HepG2 (cell line): ENCODE results near the gene TMEM107. TPM values are rescaled to one million over a fixed set of nuclear protein-coding genes. Genes with fewer than 3 reads are reported as not detected.

Experiments
- CBX1 ChIP-seq: IDR thresholded peaks from one replicate; pipeline ENCODE4 v1.6.1; 2016; ENCODE audit warnings: antibody characterized with exemption, low read depth
- CCDC6 ChIP-seq: sonication (generic); formaldehyde crosslinking; IDR thresholded peaks from 2 replicates; pipeline ENCODE4 v1.8.1; 2022; ENCODE audit warnings: mild to moderate bottlenecking, missing genetic modification reagents, moderate library complexity
- ETS1 ChIP-seq: sonication (generic); formaldehyde crosslinking; IDR thresholded peaks from 2 replicates; pipeline ENCODE4 v1.4.0; 2020; ENCODE audit warnings: missing genetic modification reagents
- FOXA1 ChIP-seq, 2 experiments: fragments of 450-650 bp in 1 of 2; sonication (generic) in 1 of 2; formaldehyde crosslinking in 1 of 2; IDR thresholded peaks; 2 replicates each; pipeline versions ENCODE4 v1.4.0 to v1.6.1; 2016 to 2020; ENCODE audit warnings: missing genetic modification reagents in 1 of 2
- GMEB1 ChIP-seq: sonication (generic); formaldehyde crosslinking; IDR thresholded peaks from 2 replicates; pipeline ENCODE4 v1.5.1; 2020; ENCODE audit warnings: missing genetic modification reagents, mild to moderate bottlenecking, borderline replicate concordance
- NAIF1 ChIP-seq: sonication (generic); formaldehyde crosslinking; IDR thresholded peaks from 2 replicates; pipeline ENCODE4 v1.5.0; 2020; ENCODE audit warnings: mild to moderate bottlenecking, missing genetic modification reagents, borderline replicate concordance
- NFE2L1 ChIP-seq: sonication (generic); formaldehyde crosslinking; IDR thresholded peaks from 2 replicates; pipeline ENCODE4 v1.4.0; 2020; ENCODE audit warnings: missing genetic modification reagents, mild to moderate bottlenecking, borderline replicate concordance
- NFKB2 ChIP-seq: sonication (generic); formaldehyde crosslinking; IDR thresholded peaks from 2 replicates; pipeline ENCODE4 v1.4.0; 2020; ENCODE audit warnings: missing genetic modification reagents, borderline replicate concordance
- SMC3 ChIP-seq: IDR thresholded peaks from 2 replicates; pipeline ENCODE4 v1.6.1; 2011; ENCODE audit warnings: low read length, improper control_type of control experiment
- SP1 ChIP-seq, 2 experiments: fragments of 450-650 bp in 1 of 2; sonication (generic) in 1 of 2; formaldehyde crosslinking in 1 of 2; IDR thresholded peaks; 2 replicates each; pipeline versions ENCODE4 v1.4.0 to v1.6.1; 2016 to 2020; ENCODE audit warnings: missing genetic modification reagents in 1 of 2
- ZBTB21 ChIP-seq: sonication (generic); formaldehyde crosslinking; IDR thresholded peaks from 2 replicates; pipeline ENCODE4 v1.4.0; 2020; ENCODE audit warnings: missing genetic modification reagents
- ZNF136 ChIP-seq: sonication (generic); formaldehyde crosslinking; IDR thresholded peaks from 2 replicates; pipeline ENCODE4 v1.8.1; 2022; ENCODE audit warnings: low read depth, mild to moderate bottlenecking, moderate library complexity, missing genetic modification reagents
- ZNF253 ChIP-seq: sonication (generic); formaldehyde crosslinking; IDR thresholded peaks from 2 replicates; pipeline ENCODE4 v1.8.0; 2022; ENCODE audit warnings: mild to moderate bottlenecking, missing genetic modification reagents, borderline replicate concordance
- ZNF335 ChIP-seq: sonication (generic); formaldehyde crosslinking; IDR thresholded peaks from 2 replicates; pipeline ENCODE4 v1.4.0; 2020; ENCODE audit warnings: missing genetic modification reagents
- ZNF407 ChIP-seq: sonication (generic); formaldehyde crosslinking; IDR thresholded peaks from one replicate; pipeline ENCODE4 v1.5.1; 2020; ENCODE audit warnings: mild to moderate bottlenecking, missing genetic modification reagents; ENCODE audit errors: not compliant biosample characterization
- ZNF468 ChIP-seq: sonication (generic); formaldehyde crosslinking; IDR thresholded peaks from 2 replicates; pipeline ENCODE4 v1.8.0; 2022; ENCODE audit warnings: mild to moderate bottlenecking, moderate library complexity, missing genetic modification reagents
- ZNF570 ChIP-seq: sonication (generic); formaldehyde crosslinking; IDR thresholded peaks from 2 replicates; pipeline ENCODE4 v1.4.0; 2020; ENCODE audit warnings: mild to moderate bottlenecking, missing genetic modification reagents, borderline replicate concordance
- ZSCAN30 ChIP-seq: sonication (generic); formaldehyde crosslinking; IDR thresholded peaks from 2 replicates; pipeline ENCODE4 v1.5.0; 2020; ENCODE audit warnings: mild to moderate bottlenecking, missing genetic modification reagents
- ZSCAN9 ChIP-seq: IDR thresholded peaks from 2 replicates; pipeline ENCODE4 v1.6.1; 2016; ENCODE audit warnings: borderline replicate concordance
- polyA plus RNA-seq, 8 experiments: library from polyadenylated mRNA; depleted of rRNA in 3 of 8; stranded (reverse) in 7 of 8; unstranded in 1 of 8; fragments of >200 nt; fragmentation: Illumina TruSeq in 4 of 8; extraction: Trizol in 4 of 8; gene quantifications; 2 replicates each; pipeline versions ENCODE4 v1.2.1 to v1.2.3, GENCODE V29; 2011 to 2016; ENCODE audit warnings: low read depth in 4 of 8, missing spikeins in 1 of 8, mixed read lengths in 1 of 8; ENCODE audit not compliant: insufficient read depth in 1 of 8
- total RNA-seq, 5 experiments: library from RNA; depleted of rRNA; stranded (reverse); fragments of >200 nt; fragmentation: Illumina TruSeq; extraction: Trizol; gene quantifications; 2 replicates each; pipeline ENCODE4 v1.2.3, GENCODE V29; 2016; ENCODE audit warnings: low read depth in 1 of 5

The TMEM107 gene
- total and polyA plus RNA-seq, 2 of the 13 experiments (the other 11 are each of a cell fraction or from before 2014, with no cell fraction given) = 7.2 to 15.3 TPM

GRCh38 chr17:8210761-8211458 is 34.7 kb upstream of the TMEM107 start (continued):
- TF ChIP-seq ZNF407 (CRISPR knock-in tag) (no peak), SP1 (IDR thresholded peaks at IDR 0.05) (no peak), SP1 (CRISPR knock-in tag; IDR thresholded peaks at IDR 0.05) (no peak), ZNF570 (CRISPR knock-in tag) (no peak), ZNF136 (CRISPR knock-in tag) (no peak), FOXA1 (IDR thresholded peaks at IDR 0.05) (peak; percentile 96), FOXA1 (CRISPR knock-in tag; IDR thresholded peaks at IDR 0.05) (peak; percentile 86), ZNF253 (no peak), SMC3 (no peak), ZSCAN30 (CRISPR knock-in tag) (no peak), ZSCAN9 (no peak), CCDC6 (CRISPR knock-in tag) (no peak), GMEB1 (CRISPR knock-in tag) (no peak), ZNF468 (CRISPR knock-in tag) (no peak), NFE2L1 (no peak), NFKB2 (no peak), ZBTB21 (no peak), ZNF335 (CRISPR knock-in tag) (no peak), CBX1 (no peak), ETS1 (no peak), NAIF1 (CRISPR knock-in tag) (no peak)
